Stimulated activated CD8-positive, alpha-beta memory T cell treated with anti-CD3 and anti-CD28 coated beads, Interleukin-7, amount 100 ng/mL, for 1 hour (primary cell): Measurements from ENCODE around the gene DHRS12.

Source experiments
- DNase-seq, 2 donors: peaks; one replicate each; pipeline ENCODE4 v3.0.0-alpha.2; 2020; ENCODE audit warnings: low read depth in 2 of 2

The DHRS12 gene

GRCh38 chr13:51726446-51727193, 77.3 kb downstream of the DHRS12 start:
- no peak for DNase-seq

GRCh38 chr13:51724721-51725120, 79.2 kb downstream of the DHRS12 start:
- no peak for DNase-seq

- no peak for DNase-seq
These were observed 80.4 kb downstream of the DHRS12 start for GRCh38 chr13:51723529-51723928.

- DNase-seq: no peak
These were observed 82.5 kb downstream of the DHRS12 start for GRCh38 chr13:51721496-51721895.

GRCh38 chr13:51719394-51719793, 84.6 kb downstream of the DHRS12 start:
- no peak for DNase-seq
